Activated naive CD4-positive, alpha-beta T cell (primary cell): Measurements from ENCODE around the gene ADNP2.
A peak's percentile ranks its signal among the peaks of the same experiment; 100 is the strongest.

ENCODE experiments used
- DNase-seq, 4 experiments: peaks; one replicate each; lab custom pipeline; 2025; lab: John Stamatoyannopoulos, UW

The ADNP2 gene

GRCh38 chr18:80108739-80109675 is at the start of gene ADNP2:
Gene ADNP2 (plus strand): TSS chr18:80109262. CDS start chr18:80117543, 8,281 bp downstream.
- DNase-seq = peak; percentile 49 to 73 (median 63)

- DNase-seq = no peak
Observed at GRCh38 chr18:80059945-80060344, 49.1 kb upstream of the ADNP2 start.

- no peak for DNase-seq
Observed at GRCh38 chr18:80065705-80066104, 43.4 kb upstream of the ADNP2 start.

GRCh38 chr18:80067321-80067720 is 41.7 kb upstream of the ADNP2 start:
- no peak for DNase-seq

- no peak for DNase-seq
Observed at GRCh38 chr18:80067897-80068296, 41.2 kb upstream of the ADNP2 start.

- DNase-seq = no peak
Observed at GRCh38 chr18:80068571-80069272, 40.3 kb upstream of the ADNP2 start.

- DNase-seq = no peak
Observed at GRCh38 chr18:80070825-80071224, 38.2 kb upstream of the ADNP2 start.

- DNase-seq = no peak
Observed at GRCh38 chr18:80074183-80074582, 34.9 kb upstream of the ADNP2 start.

- DNase-seq = no peak
Observed at GRCh38 chr18:80074697-80075096, 34.4 kb upstream of the ADNP2 start.

GRCh38 chr18:80075940-80076339 is 33.1 kb upstream of the ADNP2 start:
- DNase-seq = no peak

GRCh38 chr18:80076379-80076778 is 32.7 kb upstream of the ADNP2 start:
- DNase-seq = no peak

GRCh38 chr18:80077873-80078272 is 31.2 kb upstream of the ADNP2 start:
- DNase-seq = no peak

GRCh38 chr18:80086281-80086680 is 22.8 kb upstream of the ADNP2 start:
- no peak for DNase-seq

- no peak for DNase-seq
Observed at GRCh38 chr18:80088036-80088435, 21.0 kb upstream of the ADNP2 start.

GRCh38 chr18:80088823-80089222 is 20.2 kb upstream of the ADNP2 start:
- no peak for DNase-seq

- DNase-seq = no peak
Observed at GRCh38 chr18:80095414-80095813, 13.6 kb upstream of the ADNP2 start.

- no peak for DNase-seq
Observed at GRCh38 chr18:80096032-80096565, 13.0 kb upstream of the ADNP2 start.

- DNase-seq = no peak
Observed at GRCh38 chr18:80097201-80097600, 11.9 kb upstream of the ADNP2 start.

- no peak for DNase-seq
Observed at GRCh38 chr18:80103231-80103630, 5.8 kb upstream of the ADNP2 start.

GRCh38 chr18:80104364-80104779 is 4.7 kb upstream of the ADNP2 start:
- DNase-seq = no peak

- DNase-seq = no peak
Observed at GRCh38 chr18:80105369-80106167, 3.5 kb upstream of the ADNP2 start.

- DNase-seq = no peak
Observed at GRCh38 chr18:80106482-80107051, 2.5 kb upstream of the ADNP2 start.
